NCI-H526 treated with DMSO at 0.1 percent for 48 hours (cell line): ENCODE data around the gene ABCG8.

Experiments
- DNase-seq: peaks from one replicate; lab custom pipeline; 2025; lab: John Stamatoyannopoulos, UW

Gene ABCG8

GRCh38 chr2:43925431-43925830, 86.7 kb downstream of the ABCG8 start:
- no peak for DNase-seq

GRCh38 chr2:43927442-43927841, 88.7 kb downstream of the ABCG8 start:
- no peak for DNase-seq

DNA sequence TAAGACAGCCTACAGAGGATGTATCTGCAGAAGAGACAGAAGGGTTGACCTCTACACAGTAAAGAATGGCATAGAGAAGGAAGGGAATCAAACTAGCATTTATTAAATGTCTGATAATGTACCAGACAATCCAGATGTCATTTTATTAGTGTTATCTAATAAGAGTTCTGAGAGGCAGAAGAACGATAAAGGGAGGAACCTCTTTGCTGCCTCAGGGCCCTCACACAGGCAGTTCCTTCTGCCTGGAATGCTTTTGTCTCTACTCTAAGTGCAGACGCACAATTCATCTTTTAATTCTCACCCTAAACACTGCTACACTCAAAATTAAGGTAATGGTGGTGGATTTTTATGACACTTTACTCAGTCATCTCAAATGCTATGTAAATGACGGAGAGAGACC, 92.5 kb downstream of the ABCG8 start:
- DNase-seq = no peak
